A549 (cell line): ENCODE measurements around the gene TTC7B.

Experiments used
- BHLHE40 ChIP-seq: IDR thresholded peaks from 2 replicates; pipeline ENCODE4 v1.6.1; 2012; ENCODE audit warnings: low read depth, low read length, inconsistent platforms
- CHD4 ChIP-seq: fragments of 200-600 bp; sonication (generic); IDR thresholded peaks from 2 replicates; pipeline ENCODE4 v1.6.1; 2016; ENCODE audit warnings: antibody characterized with exemption, mild to moderate bottlenecking, borderline replicate concordance
- ELK1 ChIP-seq: fragments of 150-350 bp; IDR thresholded peaks from 2 replicates; pipeline ENCODE4 v1.6.1; 2014; ENCODE audit warnings: low read depth, mild to moderate bottlenecking, low read length
- EP300 ChIP-seq, 2 experiments: fragments of >200 bp; sonication (Bioruptor Twin); formaldehyde crosslinking; IDR thresholded peaks; 2 replicates in 1 of 2; 3 replicates in 1 of 2; pipeline ENCODE4 v1.6.1; 2016 to 2017
- MAFK ChIP-seq: fragments of 450-650 bp; IDR thresholded peaks from 2 replicates; pipeline ENCODE4 v1.6.1; 2014; ENCODE audit not compliant: partially characterized antibody
- MAZ ChIP-seq: fragments of 150-350 bp; IDR thresholded peaks from 2 replicates; pipeline ENCODE4 v1.6.1; 2014; ENCODE audit warnings: antibody characterized with exemption, low read depth, low read length, borderline replicate concordance
- POLR2A ChIP-seq: IDR thresholded peaks from 2 replicates; pipeline ENCODE4 v1.6.1; 2012; ENCODE audit warnings: mild to moderate bottlenecking, low read length
- RFX5 ChIP-seq: fragments of 450-650 bp; IDR thresholded peaks from 2 replicates; pipeline ENCODE4 v1.7.1; 2014; ENCODE audit warnings: antibody characterized with exemption, mild to moderate bottlenecking, moderate library complexity
- SMC3 ChIP-seq: fragments of >200 bp; sonication (Bioruptor Twin); formaldehyde crosslinking; IDR thresholded peaks from 3 replicates; pipeline ENCODE4 v1.6.1; 2018; ENCODE audit warnings: inconsistent platforms
- TF ChIP-seq, protein P1 (sequence below): fragments of >200 bp; sonication (Bioruptor Twin); formaldehyde crosslinking; IDR thresholded peaks from 3 replicates; pipeline ENCODE4 v1.5.1; 2016
- TF ChIP-seq, protein P2 (sequence below): fragments of 450-650 bp; IDR thresholded peaks from 2 replicates; pipeline ENCODE4 v1.6.1; 2014; ENCODE audit warnings: antibody characterized with exemption

DNA sequence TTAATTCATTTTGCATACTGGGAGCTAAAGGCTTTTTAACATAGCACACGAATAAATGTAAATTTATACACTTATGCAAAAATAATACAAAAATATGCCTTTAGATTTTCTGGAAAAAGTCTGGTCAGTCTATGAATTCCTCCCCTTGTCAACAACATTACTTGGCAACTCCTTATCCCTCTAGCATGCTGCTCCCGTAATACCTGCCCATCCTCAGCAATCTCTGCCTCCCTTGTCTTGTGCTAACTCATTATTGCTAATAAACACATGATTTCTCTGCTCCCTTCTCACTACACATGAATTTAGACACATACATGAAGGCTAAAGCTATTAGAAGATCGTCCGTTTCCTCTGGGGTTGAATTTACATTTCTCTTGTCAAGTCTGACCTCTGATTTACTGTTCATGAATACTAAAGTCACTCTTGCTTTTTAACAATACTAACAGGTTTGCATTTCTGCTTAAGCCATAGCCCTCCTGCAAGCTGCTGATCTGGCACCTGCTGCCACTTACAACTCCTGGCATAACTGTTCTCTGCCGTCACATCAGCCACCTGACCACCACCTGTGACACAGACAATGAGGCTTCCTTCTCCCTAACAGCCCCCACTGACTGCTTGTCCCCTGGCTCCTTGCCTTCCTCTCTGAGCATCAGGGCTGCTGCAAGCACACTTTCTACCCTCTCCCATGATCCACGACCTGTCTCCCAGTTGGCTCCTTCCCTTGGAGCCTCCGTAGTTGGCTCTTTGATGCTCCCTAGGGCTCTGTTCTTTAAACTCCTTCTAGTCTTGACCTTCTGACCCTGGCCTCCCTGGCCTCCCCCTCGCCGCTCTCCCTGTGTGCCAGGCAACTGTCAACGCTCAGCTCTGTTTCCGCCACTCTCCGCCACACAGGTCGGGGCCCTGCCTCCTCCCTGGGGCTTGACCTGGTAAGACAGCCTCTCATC lies 241.8 kb downstream of the TTC7B start:
- TF ChIP-seq SMC3 (no peak), POLR2A (no peak), EP300 (IDR thresholded peaks at IDR 0.05) (no peak), MAZ (no peak), CHD4 (no peak), BHLHE40 (no peak), MAFK (no peak), ELK1 (no peak), RFX5 (no peak)
- TF ChIP-seq, protein P1, sequence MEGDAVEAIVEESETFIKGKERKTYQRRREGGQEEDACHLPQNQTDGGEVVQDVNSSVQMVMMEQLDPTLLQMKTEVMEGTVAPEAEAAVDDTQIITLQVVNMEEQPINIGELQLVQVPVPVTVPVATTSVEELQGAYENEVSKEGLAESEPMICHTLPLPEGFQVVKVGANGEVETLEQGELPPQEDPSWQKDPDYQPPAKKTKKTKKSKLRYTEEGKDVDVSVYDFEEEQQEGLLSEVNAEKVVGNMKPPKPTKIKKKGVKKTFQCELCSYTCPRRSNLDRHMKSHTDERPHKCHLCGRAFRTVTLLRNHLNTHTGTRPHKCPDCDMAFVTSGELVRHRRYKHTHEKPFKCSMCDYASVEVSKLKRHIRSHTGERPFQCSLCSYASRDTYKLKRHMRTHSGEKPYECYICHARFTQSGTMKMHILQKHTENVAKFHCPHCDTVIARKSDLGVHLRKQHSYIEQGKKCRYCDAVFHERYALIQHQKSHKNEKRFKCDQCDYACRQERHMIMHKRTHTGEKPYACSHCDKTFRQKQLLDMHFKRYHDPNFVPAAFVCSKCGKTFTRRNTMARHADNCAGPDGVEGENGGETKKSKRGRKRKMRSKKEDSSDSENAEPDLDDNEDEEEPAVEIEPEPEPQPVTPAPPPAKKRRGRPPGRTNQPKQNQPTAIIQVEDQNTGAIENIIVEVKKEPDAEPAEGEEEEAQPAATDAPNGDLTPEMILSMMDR, result no peak
- TF ChIP-seq, protein P2, sequence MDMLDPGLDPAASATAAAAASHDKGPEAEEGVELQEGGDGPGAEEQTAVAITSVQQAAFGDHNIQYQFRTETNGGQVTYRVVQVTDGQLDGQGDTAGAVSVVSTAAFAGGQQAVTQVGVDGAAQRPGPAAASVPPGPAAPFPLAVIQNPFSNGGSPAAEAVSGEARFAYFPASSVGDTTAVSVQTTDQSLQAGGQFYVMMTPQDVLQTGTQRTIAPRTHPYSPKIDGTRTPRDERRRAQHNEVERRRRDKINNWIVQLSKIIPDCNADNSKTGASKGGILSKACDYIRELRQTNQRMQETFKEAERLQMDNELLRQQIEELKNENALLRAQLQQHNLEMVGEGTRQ, result no peak
